ENCODE results near the gene TAS2R60. TPM values are rescaled to one million over a fixed set of nuclear protein-coding genes. Genes with fewer than 3 reads are reported as not detected.

TAS2R60 gene
- total RNA-seq, 1 donor from 2014 or later: not detected

DNA sequence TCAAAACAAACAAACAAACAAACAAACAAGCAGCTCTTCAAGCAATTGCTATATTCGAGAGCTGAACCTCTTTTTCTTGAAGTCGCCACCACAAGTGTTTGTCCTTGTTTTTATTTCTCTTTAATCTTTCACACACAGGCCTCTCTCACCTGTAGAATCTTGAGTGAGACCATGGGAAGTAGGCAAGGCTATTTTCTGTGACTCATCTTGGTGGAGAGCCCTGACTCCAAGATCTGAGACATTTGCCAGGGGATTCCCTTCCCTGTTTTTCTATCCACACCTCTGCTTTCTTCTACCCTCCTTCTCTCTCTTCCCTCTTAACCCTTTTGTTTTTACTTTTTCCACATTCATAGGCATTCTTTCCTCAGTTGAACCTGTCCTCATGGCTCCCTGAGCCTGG is 8.0 kb upstream of the TAS2R60 start:
- TF ChIP-seq POLR2AphosphoS5 (IDR thresholded peaks at IDR 0.05; ENCODE audit: insufficient read depth in 1 of 2, low read depth in 1 of 2): no peak
- no peak for TF ChIP-seq POLR2A (IDR thresholded peaks at IDR 0.05)
- TF ChIP-seq, protein P1, sequence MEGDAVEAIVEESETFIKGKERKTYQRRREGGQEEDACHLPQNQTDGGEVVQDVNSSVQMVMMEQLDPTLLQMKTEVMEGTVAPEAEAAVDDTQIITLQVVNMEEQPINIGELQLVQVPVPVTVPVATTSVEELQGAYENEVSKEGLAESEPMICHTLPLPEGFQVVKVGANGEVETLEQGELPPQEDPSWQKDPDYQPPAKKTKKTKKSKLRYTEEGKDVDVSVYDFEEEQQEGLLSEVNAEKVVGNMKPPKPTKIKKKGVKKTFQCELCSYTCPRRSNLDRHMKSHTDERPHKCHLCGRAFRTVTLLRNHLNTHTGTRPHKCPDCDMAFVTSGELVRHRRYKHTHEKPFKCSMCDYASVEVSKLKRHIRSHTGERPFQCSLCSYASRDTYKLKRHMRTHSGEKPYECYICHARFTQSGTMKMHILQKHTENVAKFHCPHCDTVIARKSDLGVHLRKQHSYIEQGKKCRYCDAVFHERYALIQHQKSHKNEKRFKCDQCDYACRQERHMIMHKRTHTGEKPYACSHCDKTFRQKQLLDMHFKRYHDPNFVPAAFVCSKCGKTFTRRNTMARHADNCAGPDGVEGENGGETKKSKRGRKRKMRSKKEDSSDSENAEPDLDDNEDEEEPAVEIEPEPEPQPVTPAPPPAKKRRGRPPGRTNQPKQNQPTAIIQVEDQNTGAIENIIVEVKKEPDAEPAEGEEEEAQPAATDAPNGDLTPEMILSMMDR (IDR thresholded peaks at IDR 0.05): no peak
- no peaks in the 10 kb centered on the region for H3K27me3 ChIP-seq
- H3K4me3 ChIP-seq: no peak overlapping the region
- H3K4me1 ChIP-seq: no peaks in the 10 kb centered on the region
- DNase-seq (ENCODE audit: extremely low spot score in 2 of 2): peak in 1 of 2 donors; percentile 3
- H3K36me3 ChIP-seq: no peaks in the 10 kb centered on the region
- intact Hi-C loops (cut with DNase I): no loop called here
- no peaks in the 10 kb centered on the region for H3K9me3 ChIP-seq
- peak overlapping the region; percentile 39 for H3K27ac ChIP-seq

DNA sequence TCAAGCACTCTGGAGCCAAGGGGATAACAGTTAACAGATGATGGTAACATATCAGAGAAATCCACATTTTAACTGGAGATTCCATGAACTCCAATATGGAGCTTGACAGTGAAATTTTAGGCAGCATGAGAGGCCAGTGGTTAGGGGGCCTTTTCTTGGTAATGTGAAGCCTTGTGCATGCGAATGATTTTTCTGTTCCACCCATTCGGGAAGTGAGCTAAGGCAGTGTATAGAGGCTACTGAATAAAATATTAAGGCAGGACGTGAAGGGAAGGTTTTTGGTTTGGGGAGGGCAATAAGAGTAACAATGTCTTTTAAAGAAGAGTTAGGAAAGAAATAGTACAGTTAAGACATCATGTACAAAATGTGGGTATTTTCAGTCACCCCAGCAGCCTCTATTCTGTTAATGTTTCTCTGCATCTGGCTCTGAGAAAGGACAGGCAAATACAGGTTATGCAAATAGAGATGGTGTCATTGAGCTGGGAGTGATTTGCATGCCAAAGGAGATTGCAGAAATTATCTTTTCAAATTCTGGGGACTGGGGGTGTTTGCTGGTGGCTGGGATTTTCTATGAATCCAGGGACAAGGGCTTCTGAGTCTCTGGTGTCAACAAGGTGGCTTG is 6.8 kb upstream of the TAS2R60 start:
- Histone ChIP-seq H3K4me1 (no peaks in the 10 kb centered on the region), H3K27ac (no peak overlapping the region), H3K27me3 (no peaks in the 10 kb centered on the region), H3K9me3 (no peaks in the 10 kb centered on the region), H3K4me3 (no peak overlapping the region), H3K36me3 (no peaks in the 10 kb centered on the region)
- peak in 1 of 2 donors; percentile 11 for DNase-seq (ENCODE audit: extremely low spot score in 2 of 2)
- TF ChIP-seq POLR2A (IDR thresholded peaks at IDR 0.05): no peak
- TF ChIP-seq, protein P1 (IDR thresholded peaks at IDR 0.05): no peak
- TF ChIP-seq POLR2AphosphoS5 (IDR thresholded peaks at IDR 0.05; ENCODE audit: insufficient read depth in 1 of 2, low read depth in 1 of 2): no peak
- intact Hi-C loops (cut with DNase I): no loop called here

DNA sequence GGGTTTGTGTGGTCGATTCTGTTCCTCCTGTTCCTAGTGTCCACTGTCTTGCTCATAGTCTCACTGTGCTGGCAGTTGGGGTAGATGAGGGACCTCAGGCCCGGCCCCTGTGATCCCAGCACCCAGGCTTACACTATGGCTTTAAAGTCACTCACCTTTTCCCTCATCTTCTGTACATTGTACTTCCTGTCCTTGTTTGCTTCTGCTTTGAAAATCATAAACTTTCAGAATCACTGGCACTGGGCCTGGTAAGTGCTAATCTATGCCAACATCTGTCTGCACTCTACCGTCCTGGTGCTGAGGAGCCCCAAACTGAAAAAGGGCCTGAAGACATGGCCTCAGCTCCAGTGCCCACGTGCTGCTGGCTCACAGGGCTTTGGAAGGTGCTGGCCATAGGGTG is 5.7 kb upstream of the TAS2R60 start:
- DNase-seq (ENCODE audit: extremely low spot score in 2 of 2): peak in 1 of 2 donors; percentile 40
- Histone ChIP-seq H3K27me3 (no peaks in the 10 kb centered on the region), H3K4me3 (no peak overlapping the region), H3K9me3 (no peaks in the 10 kb centered on the region), H3K36me3 (no peaks in the 10 kb centered on the region), H3K27ac (no peak overlapping the region), H3K4me1 (no peaks in the 10 kb centered on the region)
- no peak for TF ChIP-seq POLR2AphosphoS5 (IDR thresholded peaks at IDR 0.05; ENCODE audit: insufficient read depth in 1 of 2, low read depth in 1 of 2)
- no peak for TF ChIP-seq POLR2A (IDR thresholded peaks at IDR 0.05)
- TF ChIP-seq, protein P1 (IDR thresholded peaks at IDR 0.05): no peak
- intact Hi-C loops (cut with DNase I): no loop called here

DNA sequence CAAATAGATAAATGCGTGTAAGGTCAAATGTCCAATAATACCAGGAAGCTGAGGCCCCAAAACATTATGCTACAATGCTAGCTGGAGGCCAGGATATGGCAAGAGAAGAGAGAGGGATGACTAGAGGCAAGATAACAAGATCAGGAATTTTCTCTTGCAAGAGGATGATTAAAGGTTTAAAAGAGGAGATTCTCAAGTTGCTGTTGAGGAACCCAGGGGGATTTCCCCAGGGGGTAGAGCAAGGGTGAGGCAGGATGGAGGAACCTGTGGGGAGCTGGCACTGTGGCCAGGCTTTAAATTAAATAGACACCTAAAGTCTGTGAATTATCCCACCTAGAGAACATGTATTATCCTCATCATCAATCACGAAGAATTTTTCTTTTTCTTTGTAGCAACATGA is 3.4 kb upstream of the TAS2R60 start:
- intact Hi-C loops (cut with DNase I): no loop called here
- Histone ChIP-seq H3K9me3 (no peaks in the 10 kb centered on the region), H3K4me3 (no peak overlapping the region), H3K27me3 (no peaks in the 10 kb centered on the region), H3K4me1 (no peaks in the 10 kb centered on the region), H3K27ac (no peak overlapping the region), H3K36me3 (no peaks in the 10 kb centered on the region)
- TF ChIP-seq POLR2A (IDR thresholded peaks at IDR 0.05): no peak
- no peak for TF ChIP-seq POLR2AphosphoS5 (IDR thresholded peaks at IDR 0.05; ENCODE audit: insufficient read depth in 1 of 2, low read depth in 1 of 2)
- TF ChIP-seq, protein P1 (IDR thresholded peaks at IDR 0.05): no peak
- peak in 1 of 2 donors; percentile 2 for DNase-seq (ENCODE audit: extremely low spot score in 2 of 2)

DNA sequence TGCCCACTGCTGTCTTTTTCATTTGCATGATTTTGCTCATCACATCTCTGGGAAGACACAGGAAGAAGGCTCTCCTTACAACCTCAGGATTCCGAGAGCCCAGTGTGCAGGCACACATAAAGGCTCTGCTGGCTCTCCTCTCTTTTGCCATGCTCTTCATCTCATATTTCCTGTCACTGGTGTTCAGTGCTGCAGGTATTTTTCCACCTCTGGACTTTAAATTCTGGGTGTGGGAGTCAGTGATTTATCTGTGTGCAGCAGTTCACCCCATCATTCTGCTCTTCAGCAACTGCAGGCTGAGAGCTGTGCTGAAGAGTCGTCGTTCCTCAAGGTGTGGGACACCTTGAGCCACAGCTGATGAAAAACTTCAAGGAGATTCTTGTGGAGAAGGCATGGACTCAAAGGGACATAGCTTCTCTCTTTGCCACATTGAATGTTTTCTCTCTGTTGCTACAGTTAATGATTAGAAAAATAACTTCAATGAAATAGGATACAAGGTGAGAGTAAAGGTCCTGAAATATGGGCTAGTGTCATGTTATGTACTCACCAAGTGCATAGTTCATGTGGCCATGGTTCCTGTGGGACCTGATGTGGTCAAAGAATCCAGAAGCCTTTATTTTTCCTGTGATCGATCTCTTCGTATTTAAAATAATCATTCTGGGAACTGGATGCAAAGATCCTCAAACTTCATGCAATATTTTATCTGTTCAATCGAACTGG is 970 bp downstream of the TAS2R60 start:
- intact Hi-C loops (cut with DNase I): no loop called here
- Histone ChIP-seq H3K27me3 (no peaks in the 10 kb centered on the region), H3K36me3 (no peaks in the 10 kb centered on the region), H3K27ac (no peak overlapping the region), H3K4me3 (no peak overlapping the region), H3K9me3 (no peaks in the 10 kb centered on the region), H3K4me1 (no peaks in the 10 kb centered on the region)
- DNase-seq (ENCODE audit: extremely low spot score in 2 of 2): no peak
- no peak for TF ChIP-seq POLR2A (IDR thresholded peaks at IDR 0.05)
- no peak for TF ChIP-seq POLR2AphosphoS5 (IDR thresholded peaks at IDR 0.05; ENCODE audit: insufficient read depth in 1 of 2, low read depth in 1 of 2)
- TF ChIP-seq, protein P1 (IDR thresholded peaks at IDR 0.05): no peak

All from vagina (tissue), 2 donors.